HG03196 (cell line): ENCODE results near the gene KISS1R.
"Not testable (repeated sequence)": the region's sequence is repeated elsewhere in the genome, so short reads cannot be mapped to it uniquely, and the experiment has no call there.

Experiments used
- ATAC-seq: cut with Tn5 transposase; IDR thresholded peaks from one replicate; pipeline ENCODE4 v1.9.1; 2021; ENCODE audit not compliant: unreplicated experiment

The KISS1R gene

DNA sequence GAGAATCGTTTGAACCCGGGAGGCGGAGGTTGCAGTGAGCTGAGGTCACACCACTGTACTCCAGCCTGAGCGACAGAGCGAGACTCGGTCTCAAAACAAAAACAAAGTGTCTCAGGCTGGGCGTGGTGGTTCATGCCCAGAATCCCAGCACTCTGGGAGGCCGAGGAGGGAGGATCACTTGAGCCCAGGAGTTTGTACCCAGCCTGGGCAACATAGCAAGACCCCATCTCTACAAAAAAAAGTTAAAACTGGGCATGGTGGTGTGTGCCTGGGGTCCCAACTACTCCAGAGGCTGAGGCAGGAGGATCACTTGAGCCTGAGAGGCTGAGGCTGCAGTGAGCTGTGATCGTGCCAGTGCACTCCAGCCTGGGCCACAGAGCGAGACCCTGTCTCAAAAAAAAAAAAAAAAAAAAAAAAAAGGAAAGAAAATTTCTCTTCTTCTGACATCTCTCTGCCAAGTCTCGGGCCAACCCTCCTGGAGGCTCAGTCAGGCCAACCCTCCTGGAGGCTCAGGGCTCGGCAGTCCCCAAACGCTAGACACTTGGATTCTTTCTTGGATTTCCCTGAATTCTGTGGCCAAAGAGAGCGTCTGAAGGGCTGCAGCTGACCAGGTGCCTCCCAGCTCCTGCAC, 35.0 kb downstream of the KISS1R start:
- no peak for ATAC-seq

DNA sequence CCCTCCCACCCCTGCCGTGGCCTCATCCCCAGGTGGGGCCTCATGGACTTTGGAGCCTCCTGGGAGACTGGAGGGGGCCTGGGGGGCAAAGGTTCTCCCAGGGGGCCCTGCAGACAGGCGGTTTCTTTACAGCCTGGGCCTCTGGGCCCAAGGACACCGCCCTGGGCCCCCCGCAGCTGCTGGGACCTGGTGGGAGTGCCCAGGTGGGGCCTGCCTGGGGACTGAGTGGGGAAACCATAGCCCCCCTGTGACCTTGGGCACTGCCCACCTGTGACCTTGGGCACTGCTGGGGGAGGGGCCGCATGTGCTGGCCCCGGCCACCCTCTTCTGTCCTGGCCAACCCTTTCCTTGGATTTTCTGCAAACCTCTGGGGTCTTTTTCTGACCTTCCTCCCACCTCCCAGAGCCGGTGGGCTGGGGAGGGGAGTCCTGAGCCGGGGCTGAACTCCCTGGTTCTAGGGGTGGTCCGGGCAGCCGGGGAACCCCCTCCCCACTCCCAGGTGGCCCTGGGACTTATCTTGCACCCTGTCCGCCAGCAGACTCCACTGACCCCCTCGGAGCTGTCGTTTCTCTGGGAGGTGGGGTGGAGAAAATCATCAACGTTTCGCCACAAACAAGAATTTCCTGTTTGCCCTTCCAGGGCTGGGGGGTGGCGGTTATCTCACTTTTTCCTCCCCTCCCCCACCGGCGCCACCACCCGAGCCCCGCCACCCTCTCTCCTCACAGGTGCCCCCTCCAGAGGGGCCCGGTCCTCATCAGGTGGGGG, 35.7 kb downstream of the KISS1R start:
- ATAC-seq = no peak

DNA sequence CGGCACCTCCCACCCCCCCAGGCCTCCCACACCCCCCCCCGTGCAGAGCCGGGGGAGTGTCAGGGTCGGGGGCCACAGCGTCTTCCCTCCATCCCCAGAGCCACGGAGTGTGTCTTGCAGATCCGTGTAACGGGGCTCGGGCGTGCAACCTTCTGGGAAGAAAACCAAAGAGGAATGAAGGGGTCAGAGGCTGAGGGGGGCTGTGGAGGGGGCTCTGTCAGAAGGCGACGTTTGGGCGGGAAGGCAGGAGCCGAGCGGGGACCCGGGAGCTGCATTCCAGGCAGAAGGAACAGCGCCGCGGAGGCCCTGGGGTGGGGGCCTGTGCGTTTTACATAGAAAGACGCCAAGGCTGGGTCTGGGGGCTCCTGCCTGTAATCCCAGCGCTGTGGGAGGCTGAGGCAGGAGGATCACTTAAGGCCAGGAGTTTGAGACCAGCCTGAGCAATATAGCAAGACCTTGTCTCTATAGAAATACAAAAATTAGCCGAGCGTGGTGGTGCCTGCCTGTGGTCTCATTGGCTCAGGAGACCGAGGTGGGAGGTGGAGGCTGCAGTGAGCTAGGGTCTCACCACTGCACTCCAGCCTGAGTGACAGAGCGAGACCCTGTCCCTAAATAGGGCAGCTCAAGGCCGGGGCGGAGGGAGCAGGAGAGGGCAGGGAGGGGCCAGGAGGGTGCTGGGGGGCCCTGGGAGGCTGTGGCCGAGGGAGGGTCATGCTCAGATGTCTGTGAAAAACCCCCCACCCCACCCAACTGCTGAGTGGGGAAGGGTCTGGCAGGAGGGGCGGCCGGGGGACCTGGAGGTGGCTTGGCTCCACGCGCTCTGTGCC, 36.5 kb downstream of the KISS1R start:
- no peak for ATAC-seq

DNA sequence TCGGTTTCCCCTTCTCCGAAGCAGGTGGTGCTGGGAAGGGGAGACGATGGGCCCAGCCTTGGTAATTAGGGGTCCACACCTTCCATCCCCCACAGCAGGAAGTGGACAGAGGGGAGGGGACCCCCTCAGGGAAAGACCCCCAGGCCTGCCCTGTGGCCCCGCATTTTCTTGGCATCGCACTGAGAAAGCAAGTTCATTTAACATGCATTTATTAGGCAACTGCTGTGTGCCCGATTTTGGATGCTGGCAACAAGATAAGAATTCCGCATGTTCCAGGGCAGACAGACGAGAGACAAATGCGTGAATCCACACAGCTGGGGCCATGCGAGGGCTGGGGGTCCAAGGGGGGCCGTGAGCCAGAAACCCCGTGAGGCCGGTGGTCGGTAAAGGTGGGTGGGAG, 37.1 kb downstream of the KISS1R start:
- no peak for ATAC-seq

GRCh38 chr19:954672-955494, 37.8 kb downstream of the KISS1R start:
- no peak for ATAC-seq

GRCh38 chr19:955803-956765, 39.0 kb downstream of the KISS1R start:
- no peak for ATAC-seq

- ATAC-seq = no peak
These were observed 39.8 kb downstream of the KISS1R start for GRCh38 chr19:956766-957440.

GRCh38 chr19:957578-957977, 40.4 kb downstream of the KISS1R start:
- not testable (repeated sequence) for ATAC-seq

- no peak for ATAC-seq
These were observed 42.1 kb downstream of the KISS1R start for GRCh38 chr19:958967-959855.

GRCh38 chr19:960020-960419, 42.9 kb downstream of the KISS1R start:
- ATAC-seq = no peak

DNA sequence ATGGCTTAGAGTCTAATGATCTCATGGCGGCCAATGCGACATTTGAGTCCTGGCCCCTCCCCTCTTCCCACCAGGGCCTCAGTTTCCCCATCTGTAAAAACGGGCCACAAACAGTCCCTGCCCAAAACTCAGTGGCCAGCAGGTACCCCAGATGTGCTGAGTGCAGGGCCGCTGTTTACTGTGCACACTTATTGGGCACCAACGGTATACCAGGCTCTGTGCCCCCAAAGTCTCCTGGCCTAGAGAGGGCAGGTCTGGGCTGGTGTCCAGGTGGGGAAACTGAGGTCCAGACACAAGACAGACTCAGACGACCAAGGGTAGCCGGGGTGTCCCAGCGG, 43.4 kb downstream of the KISS1R start:
- no peak for ATAC-seq

DNA sequence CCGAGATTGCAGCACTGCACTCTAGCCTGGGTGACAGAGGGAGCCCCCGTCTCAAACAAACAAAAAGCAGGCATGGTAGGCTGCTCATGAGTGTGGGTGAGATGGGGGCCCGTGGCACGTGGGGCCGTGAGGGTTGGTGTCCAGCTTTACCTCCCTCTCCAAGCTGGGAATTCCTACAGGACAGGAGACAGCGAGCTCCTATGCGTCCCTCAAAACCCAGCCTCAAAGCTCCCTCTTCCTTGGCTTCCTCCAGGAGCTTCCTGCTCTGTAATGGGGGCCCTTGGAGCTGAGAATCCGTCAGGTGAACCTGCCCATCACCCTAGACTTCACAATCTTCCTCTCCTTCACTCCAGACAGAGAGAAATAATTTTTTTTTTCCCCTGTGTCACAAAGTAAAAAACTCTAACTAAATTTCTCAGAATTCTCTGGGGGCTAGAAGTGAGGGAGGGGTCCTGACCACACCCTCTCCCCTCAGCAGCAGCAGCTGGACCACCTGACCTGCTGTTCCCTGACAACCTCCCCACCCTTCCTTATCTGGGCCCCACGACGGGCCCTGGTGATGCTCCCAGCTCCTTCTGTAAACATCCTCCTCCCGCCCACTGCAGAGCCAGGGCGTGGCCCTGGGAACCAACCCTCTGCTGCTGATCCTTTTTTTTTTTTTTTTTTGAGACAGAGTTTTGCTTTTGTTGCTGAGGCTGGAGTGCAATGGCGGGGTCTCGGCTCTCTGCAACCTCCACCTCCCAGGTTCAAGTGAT, 44.9 kb downstream of the KISS1R start:
- no peak for ATAC-seq

GRCh38 chr19:962683-963400, 45.7 kb downstream of the KISS1R start:
- ATAC-seq = no peak

- no peak for ATAC-seq
These were observed 46.4 kb downstream of the KISS1R start for GRCh38 chr19:963486-963951.

GRCh38 chr19:964116-964520, 47.0 kb downstream of the KISS1R start:
- ATAC-seq = no peak

- no peak for ATAC-seq
These were observed 47.9 kb downstream of the KISS1R start for GRCh38 chr19:964761-965694.
